Neural progenitor cell (in vitro differentiated cells): Measurements from ENCODE around the gene CCDC178. TPM values are rescaled to one million over a fixed set of nuclear protein-coding genes. Genes with fewer than 3 reads are reported as not detected.

ENCODE experiments used
- DNase-seq: peaks from one replicate; pipeline ENCODE4 v3.0.0-alpha.2; 2016; ENCODE audit warnings: low spot score
- H2AFZ ChIP-seq: fragments of 200-600 bp; sonication (generic); replicated peaks from 2 replicates; pipeline ENCODE4 v1.6.1; 2016; ENCODE audit warnings: antibody characterized with exemption
- H3F3A ChIP-seq: fragments of 200-600 bp; sonication (generic); 2 replicates; pipeline ENCODE4 v1.6.1; 2016; ENCODE audit warnings: antibody characterized with exemption, low read depth
- H3K27ac ChIP-seq: fragments of 200-600 bp; sonication (generic); 2 replicates; pipeline ENCODE4 v1.5.1; 2016; ENCODE audit warnings: mild to moderate bottlenecking
- H3K27me3 ChIP-seq: fragments of 200-600 bp; sonication (generic); 2 replicates; pipeline ENCODE4 v1.6.1; 2016; ENCODE audit warnings: mild to moderate bottlenecking, moderate library complexity
- H3K36me3 ChIP-seq: fragments of 200-600 bp; sonication (generic); 2 replicates; pipeline ENCODE4 v1.5.1; 2016
- H3K4me1 ChIP-seq: fragments of 200-600 bp; sonication (generic); 2 replicates; pipeline ENCODE4 v1.6.1; 2016; ENCODE audit warnings: mixed run types
- H3K4me2 ChIP-seq: fragments of 200-600 bp; sonication (generic); 2 replicates; pipeline ENCODE4 v1.6.1; 2016
- H3K4me3 ChIP-seq: fragments of 200-600 bp; sonication (generic); 2 replicates; pipeline ENCODE4 v1.5.1; 2016
- H3K79me2 ChIP-seq: fragments of 200-600 bp; sonication (generic); 2 replicates; pipeline ENCODE4 v1.6.1; 2016; ENCODE audit warnings: low read depth
- H3K9ac ChIP-seq: fragments of 200-600 bp; sonication (generic); 2 replicates; pipeline ENCODE4 v1.6.1; 2016
- H3K9me3 ChIP-seq: fragments of 200-600 bp; sonication (generic); 2 replicates; pipeline ENCODE4 v1.5.1; 2016; ENCODE audit warnings: low read depth
- H4K20me1 ChIP-seq: fragments of 200-600 bp; sonication (generic); 2 replicates; pipeline ENCODE4 v1.6.1; 2016; ENCODE audit warnings: low read depth
- H3K27ac Mint-ChIP-seq: 3 replicates; pipeline ENCODE4 v1.8.0; 2021; ENCODE audit warnings: mixed read lengths
- H3K27me3 Mint-ChIP-seq: 2 replicates; pipeline ENCODE4 v1.8.0; 2022; ENCODE audit warnings: low read depth, mild to moderate bottlenecking, inconsistent platforms, moderate library complexity, mixed read lengths; ENCODE audit not compliant: insufficient read depth
- H3K36me3 Mint-ChIP-seq: 3 replicates; pipeline ENCODE4 v1.8.0; 2021; ENCODE audit warnings: mixed read lengths
- H3K4me1 Mint-ChIP-seq: 3 replicates; pipeline ENCODE4 v1.8.0; 2021; ENCODE audit warnings: mixed read lengths
- H3K4me3 Mint-ChIP-seq: 3 replicates; pipeline ENCODE4 v1.8.0; 2021; ENCODE audit warnings: mild to moderate bottlenecking, moderate library complexity, mixed read lengths
- H3K9me3 Mint-ChIP-seq: 3 replicates; pipeline ENCODE4 v1.8.0; 2020; ENCODE audit warnings: mixed read lengths
- EZH2 ChIP-seq: fragments of 200-600 bp; sonication (generic); IDR thresholded peaks from 2 replicates; pipeline ENCODE4 v1.6.1; 2017; ENCODE audit warnings: antibody characterized with exemption, mild to moderate bottlenecking, moderate library complexity
- EZH2phosphoT487 ChIP-seq: fragments of 200-600 bp; sonication (generic); IDR thresholded peaks from 2 replicates; pipeline ENCODE4 v1.6.1; 2017; ENCODE audit warnings: antibody characterized with exemption
- total RNA-seq: library from RNA; depleted of rRNA; stranded (reverse); fragments of >200 nt; gene quantifications from 2 replicates; pipeline ENCODE4 v1.2.3, GENCODE V29; 2015; ENCODE audit warnings: low replicate concordance
- TF ChIP-seq, protein P1 (sequence below): fragments of 200-600 bp; sonication (generic); IDR thresholded peaks from 2 replicates; pipeline ENCODE4 v1.5.1; 2017; ENCODE audit warnings: antibody characterized with exemption, mild to moderate bottlenecking

Gene CCDC178
- total RNA-seq, 1 donor from 2014 or later: 0.51 TPM

DNA sequence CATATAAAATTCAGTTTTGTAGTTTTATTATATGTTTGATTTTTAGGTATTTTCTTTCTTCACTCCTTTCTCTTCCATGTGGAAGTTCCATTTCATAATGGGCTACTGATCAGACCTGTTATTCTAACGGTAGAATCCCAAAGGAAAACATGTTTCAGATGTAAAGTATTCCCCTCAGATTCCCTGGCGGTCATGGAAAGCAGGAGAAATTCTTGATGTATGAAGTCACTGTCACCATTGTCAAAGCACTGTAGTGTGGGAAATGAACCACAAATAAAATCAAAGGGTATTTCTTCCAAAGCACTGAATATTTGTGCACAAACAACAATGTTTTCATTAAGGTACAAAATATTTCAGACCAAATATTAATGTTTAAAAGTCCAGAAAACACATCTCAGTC lies 430.4 kb downstream of the CCDC178 start:
- H2AFZ ChIP-seq: no peak overlapping the region
- H3K36me3 Mint-ChIP-seq: peaks cover 2% of the 10 kb centered on the region
- no peaks in the 10 kb centered on the region for H3K79me2 ChIP-seq
- peaks cover 3% of the 10 kb centered on the region for H3K9me3 Mint-ChIP-seq
- peaks cover 19% of the 10 kb centered on the region for H3K4me1 Mint-ChIP-seq
- no peak for DNase-seq
- no peak overlapping the region for H3K9ac ChIP-seq
- H3K27ac Mint-ChIP-seq: no peak overlapping the region
- H3K4me2 ChIP-seq: no peak overlapping the region
- TF ChIP-seq, protein P1, sequence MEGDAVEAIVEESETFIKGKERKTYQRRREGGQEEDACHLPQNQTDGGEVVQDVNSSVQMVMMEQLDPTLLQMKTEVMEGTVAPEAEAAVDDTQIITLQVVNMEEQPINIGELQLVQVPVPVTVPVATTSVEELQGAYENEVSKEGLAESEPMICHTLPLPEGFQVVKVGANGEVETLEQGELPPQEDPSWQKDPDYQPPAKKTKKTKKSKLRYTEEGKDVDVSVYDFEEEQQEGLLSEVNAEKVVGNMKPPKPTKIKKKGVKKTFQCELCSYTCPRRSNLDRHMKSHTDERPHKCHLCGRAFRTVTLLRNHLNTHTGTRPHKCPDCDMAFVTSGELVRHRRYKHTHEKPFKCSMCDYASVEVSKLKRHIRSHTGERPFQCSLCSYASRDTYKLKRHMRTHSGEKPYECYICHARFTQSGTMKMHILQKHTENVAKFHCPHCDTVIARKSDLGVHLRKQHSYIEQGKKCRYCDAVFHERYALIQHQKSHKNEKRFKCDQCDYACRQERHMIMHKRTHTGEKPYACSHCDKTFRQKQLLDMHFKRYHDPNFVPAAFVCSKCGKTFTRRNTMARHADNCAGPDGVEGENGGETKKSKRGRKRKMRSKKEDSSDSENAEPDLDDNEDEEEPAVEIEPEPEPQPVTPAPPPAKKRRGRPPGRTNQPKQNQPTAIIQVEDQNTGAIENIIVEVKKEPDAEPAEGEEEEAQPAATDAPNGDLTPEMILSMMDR: no peak
- no peak for TF ChIP-seq EZH2
- TF ChIP-seq EZH2phosphoT487: no peak
- H3K27ac ChIP-seq: no peak overlapping the region
- no peak overlapping the region for H3K4me3 Mint-ChIP-seq
- no peaks in the 10 kb centered on the region for H3K27me3 Mint-ChIP-seq
- no peaks in the 10 kb centered on the region for H3K4me1 ChIP-seq
- H3F3A ChIP-seq: no peaks in the 10 kb centered on the region
- H4K20me1 ChIP-seq: no peaks in the 10 kb centered on the region
- no peak overlapping the region for H3K4me3 ChIP-seq
- H3K9me3 ChIP-seq: no peaks in the 10 kb centered on the region
- no peaks in the 10 kb centered on the region for H3K36me3 ChIP-seq
- H3K27me3 ChIP-seq: no peaks in the 10 kb centered on the region

DNA sequence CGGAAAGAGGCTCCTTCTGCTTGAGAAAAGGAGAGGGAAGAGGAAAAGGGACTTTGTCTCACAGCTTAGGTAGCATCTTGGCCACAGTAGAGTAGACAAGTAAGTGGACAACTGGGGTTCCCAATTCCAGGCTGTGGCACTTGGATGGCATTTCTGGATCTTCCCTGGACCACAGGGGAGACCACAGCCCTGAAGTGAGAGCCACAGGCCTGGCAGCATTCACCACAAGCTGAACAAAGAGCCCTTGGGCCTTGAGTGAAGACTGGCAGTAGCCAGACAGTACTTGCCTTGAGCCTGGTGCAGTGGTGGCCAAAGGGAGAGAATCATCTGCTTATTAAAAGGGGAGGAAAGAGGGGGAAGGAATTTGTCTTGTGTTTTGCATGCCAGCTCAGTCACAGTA lies 441.6 kb downstream of the CCDC178 start:
- Histone ChIP-seq H4K20me1 (no peaks in the 10 kb centered on the region), H3K9me3 (no peaks in the 10 kb centered on the region), H3K27me3 (no peaks in the 10 kb centered on the region), H3F3A (no peaks in the 10 kb centered on the region), H3K4me3 (no peak overlapping the region), H2AFZ (no peak overlapping the region), H3K79me2 (no peaks in the 10 kb centered on the region), H3K36me3 (no peaks in the 10 kb centered on the region), H3K9ac (no peak overlapping the region), H3K27ac (no peak overlapping the region), H3K4me2 (no peak overlapping the region), H3K4me1 (no peaks in the 10 kb centered on the region)
- no peak overlapping the region for H3K27ac Mint-ChIP-seq
- no peak for TF ChIP-seq EZH2phosphoT487
- TF ChIP-seq EZH2: no peak
- TF ChIP-seq, protein P1: no peak
- H3K4me1 Mint-ChIP-seq: no peaks in the 10 kb centered on the region
- no peak overlapping the region for H3K4me3 Mint-ChIP-seq
- no peak for DNase-seq
- H3K36me3 Mint-ChIP-seq: no peaks in the 10 kb centered on the region
- no peaks in the 10 kb centered on the region for H3K27me3 Mint-ChIP-seq
- H3K9me3 Mint-ChIP-seq: peaks cover 24% of the 10 kb centered on the region

DNA sequence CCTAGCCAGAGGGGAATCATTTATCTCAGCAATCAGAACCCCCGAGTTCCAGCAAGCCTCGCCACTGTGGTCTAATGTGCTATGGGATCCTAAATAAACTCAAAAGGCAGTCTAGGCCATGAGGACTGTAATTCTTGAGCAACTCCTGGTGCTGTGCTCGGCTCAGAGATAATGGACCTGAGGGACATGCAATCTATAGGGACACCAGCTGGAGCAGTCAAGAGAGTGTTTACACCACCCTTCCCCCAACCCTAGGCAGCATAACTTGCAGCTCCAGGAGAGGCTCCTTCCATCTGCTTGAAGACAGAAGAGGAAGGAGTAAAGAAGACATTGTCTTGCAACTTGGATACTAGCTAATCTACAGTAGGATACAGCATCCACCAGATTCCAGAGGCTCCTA lies 442.2 kb downstream of the CCDC178 start:
- TF ChIP-seq EZH2phosphoT487 (no peak), EZH2 (no peak)
- TF ChIP-seq, protein P1: no peak

More for the DNA sequence above, 442.2 kb downstream of the CCDC178 start:
- Mint-ChIP-seq H3K36me3 (no peaks in the 10 kb centered on the region), H3K4me1 (no peaks in the 10 kb centered on the region), H3K9me3 (peaks cover 24% of the 10 kb centered on the region), H3K27ac (no peak overlapping the region), H3K27me3 (no peaks in the 10 kb centered on the region), H3K4me3 (no peak overlapping the region)
- no peaks in the 10 kb centered on the region for H3K4me1 ChIP-seq
- H3K4me3 ChIP-seq: no peak overlapping the region
- no peaks in the 10 kb centered on the region for H3F3A ChIP-seq
- DNase-seq: no peak
- no peak overlapping the region for H3K27ac ChIP-seq
- no peaks in the 10 kb centered on the region for H4K20me1 ChIP-seq
- no peak overlapping the region for H3K4me2 ChIP-seq
- H3K79me2 ChIP-seq: no peaks in the 10 kb centered on the region
- no peaks in the 10 kb centered on the region for H3K36me3 ChIP-seq
- no peaks in the 10 kb centered on the region for H3K9me3 ChIP-seq
- no peak overlapping the region for H2AFZ ChIP-seq
- H3K27me3 ChIP-seq: no peaks in the 10 kb centered on the region
- no peak overlapping the region for H3K9ac ChIP-seq
